HG03469 (cell line): ENCODE results near the gene SFXN3.

Experiments
- ATAC-seq: cut with Tn5 transposase; IDR thresholded peaks from one replicate; pipeline ENCODE4 v1.9.1; 2021; ENCODE audit warnings: mild to moderate bottlenecking, moderate library complexity, moderate number of reproducible peaks; ENCODE audit not compliant: unreplicated experiment

Gene SFXN3

DNA sequence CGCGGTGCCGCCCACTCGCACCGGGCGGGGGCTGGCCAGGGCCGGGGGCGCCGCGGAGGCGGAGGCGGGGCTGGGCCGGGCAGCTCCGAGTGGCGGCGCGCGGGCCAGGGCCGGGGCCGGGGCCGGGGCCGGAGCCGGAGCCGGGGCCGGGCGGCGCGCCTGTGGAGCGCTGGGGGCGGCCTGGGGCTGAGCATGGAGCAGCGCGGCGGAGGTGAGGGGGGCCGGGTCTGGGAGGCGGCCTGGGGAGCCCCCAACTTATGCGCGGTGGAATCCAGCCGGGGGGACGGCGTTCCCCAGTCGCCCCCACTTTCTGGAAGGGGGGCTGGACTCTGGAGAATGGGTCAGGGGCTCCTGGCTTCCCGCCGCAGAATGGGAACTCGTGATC lies 31.3 kb upstream of the SFXN3 start, which contains the start of gene LZTS2:
LZTS2 (plus strand) TSS at position 67 of the 385 bp plus-strand sequence. CDS start 2,731 bp downstream, outside the sequence.
- ATAC-seq: no peak

DNA sequence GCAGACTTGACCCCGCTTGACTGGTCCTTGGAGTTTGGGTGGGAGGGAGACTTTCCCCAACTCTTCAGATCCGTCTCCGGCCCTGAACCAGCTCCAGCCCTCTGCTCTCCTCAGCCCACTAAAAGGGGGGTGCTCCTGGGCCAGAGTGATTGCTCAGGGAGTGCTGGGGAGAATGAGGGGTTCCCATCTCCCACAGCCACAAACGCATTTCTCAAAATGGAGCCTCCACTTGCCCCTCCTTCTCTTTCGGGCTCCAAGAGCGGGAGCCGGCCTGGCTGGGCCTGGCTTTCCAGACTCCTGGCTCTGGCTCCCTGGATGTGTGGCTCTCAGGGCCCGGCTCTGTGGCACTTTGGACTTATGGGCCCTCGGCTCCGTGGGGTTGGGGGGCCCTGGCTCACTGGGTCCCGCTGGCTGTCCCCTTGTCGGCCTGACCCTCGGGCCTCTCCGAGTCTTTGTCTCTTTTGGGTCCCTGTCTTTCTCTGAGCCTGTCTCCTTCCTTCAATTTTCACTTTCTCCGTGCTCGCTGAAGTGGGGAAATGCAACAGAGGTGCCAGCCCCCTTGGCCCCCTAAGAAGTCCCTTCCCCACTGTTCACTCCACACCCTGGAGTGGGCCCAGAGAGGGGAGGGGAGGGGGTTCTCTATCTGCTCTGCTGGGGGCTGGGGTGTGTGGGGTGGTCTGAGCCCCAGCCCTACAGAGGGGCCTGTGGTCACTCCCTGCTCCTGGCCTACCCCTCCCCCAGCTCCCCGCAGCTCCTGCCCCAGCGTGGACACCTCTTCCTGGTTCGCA lies 30.7 kb upstream of the SFXN3 start:
- ATAC-seq: no peak

DNA sequence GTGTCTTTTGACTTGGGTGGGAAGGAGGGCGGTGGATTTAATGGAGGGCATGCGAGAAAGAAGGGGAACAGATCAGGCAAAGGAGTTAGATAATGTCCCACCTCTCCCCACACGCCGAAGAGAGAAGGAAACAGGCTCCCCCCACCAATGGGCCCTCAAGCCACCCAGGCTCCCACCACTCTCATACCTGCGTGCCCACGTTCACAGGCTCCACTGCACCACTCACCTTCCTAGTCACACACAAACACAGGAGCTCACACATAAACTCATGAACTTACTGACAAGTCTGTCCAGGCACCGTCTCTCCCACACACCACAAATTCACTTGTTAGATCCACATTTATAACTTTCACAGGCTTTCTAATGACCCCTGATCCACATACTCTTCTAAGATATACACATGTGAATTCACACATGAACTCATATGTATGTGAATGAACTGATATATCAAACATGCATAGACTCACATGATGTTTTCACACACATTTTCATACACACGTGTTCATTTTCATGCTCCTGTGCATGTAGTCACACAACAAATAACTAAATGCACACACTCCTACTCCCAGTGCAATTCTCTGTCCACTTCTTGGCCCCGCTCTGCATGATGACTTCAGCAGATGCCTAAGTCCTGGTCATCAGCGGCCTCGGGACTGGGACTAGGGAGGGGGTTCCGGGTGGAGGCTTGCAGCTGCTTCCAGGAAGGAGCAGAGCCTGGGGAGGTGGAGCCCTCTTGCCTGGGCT lies 29.9 kb upstream of the SFXN3 start:
- ATAC-seq: no peak

GRCh38 chr10:101001659-101002035 lies 29.4 kb upstream of the SFXN3 start:
- no peak for ATAC-seq

GRCh38 chr10:101002456-101002855 lies 28.6 kb upstream of the SFXN3 start:
- ATAC-seq: no peak

DNA sequence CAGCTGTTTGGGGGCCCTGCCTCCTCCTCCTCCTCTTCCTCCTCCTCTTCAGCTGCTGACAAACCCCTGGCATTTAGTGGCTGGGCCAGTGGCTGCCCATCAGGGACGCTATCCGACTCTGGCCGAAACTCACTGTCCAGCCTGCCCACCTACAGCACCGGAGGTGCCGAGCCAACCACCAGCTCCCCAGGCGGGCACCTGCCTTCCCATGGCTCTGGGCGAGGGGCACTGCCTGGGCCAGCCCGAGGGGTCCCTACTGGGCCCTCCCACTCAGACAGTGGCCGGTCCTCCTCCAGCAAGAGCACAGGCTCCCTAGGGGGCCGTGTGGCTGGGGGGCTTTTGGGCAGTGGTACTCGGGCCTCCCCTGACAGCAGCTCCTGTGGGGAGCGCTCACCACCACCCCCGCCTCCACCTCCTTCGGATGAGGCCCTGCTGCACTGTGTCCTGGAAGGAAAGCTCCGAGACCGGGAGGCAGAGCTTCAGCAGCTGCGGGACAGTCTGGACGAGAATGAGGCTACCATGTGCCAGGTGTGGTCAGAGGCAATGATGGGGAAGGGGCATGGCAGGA lies 27.3 kb upstream of the SFXN3 start:
- no peak for ATAC-seq

- ATAC-seq: no peak
Measured at GRCh38 chr10:101005361-101005760, 25.7 kb upstream of the SFXN3 start.

DNA sequence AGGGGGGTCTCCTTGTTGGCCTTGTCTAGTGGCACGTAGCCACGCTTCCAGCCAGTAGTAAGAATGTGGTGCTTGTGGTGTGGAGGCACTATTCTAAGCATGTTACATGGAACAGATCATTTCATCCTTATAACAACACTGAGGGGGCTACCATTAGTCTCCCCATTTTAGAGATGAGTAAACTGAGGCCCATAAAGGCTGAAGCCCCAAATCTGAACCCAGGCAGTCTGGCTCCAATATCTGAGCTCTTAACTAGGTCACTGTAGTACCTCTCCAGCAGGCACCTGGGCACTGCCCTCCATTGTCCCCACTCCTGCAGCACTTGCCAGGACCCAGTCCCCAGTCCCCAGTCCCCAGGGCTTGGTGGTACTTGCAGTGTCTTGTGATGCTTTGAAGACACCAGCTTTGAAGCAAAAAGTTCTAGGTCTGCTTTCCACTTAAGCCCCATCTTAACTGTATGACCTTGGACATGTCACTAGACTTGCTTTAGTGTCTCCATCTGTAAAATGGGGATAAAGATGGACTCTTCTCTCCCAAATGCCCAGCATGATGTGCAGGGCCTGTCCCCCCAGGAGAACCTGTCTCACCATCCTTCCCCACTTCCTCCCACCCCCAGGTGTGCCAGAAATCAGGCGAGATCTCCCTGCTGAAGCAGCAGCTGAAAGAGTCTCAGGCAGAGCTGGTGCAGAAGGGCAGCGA lies 25.0 kb upstream of the SFXN3 start:
- no peak for ATAC-seq

DNA sequence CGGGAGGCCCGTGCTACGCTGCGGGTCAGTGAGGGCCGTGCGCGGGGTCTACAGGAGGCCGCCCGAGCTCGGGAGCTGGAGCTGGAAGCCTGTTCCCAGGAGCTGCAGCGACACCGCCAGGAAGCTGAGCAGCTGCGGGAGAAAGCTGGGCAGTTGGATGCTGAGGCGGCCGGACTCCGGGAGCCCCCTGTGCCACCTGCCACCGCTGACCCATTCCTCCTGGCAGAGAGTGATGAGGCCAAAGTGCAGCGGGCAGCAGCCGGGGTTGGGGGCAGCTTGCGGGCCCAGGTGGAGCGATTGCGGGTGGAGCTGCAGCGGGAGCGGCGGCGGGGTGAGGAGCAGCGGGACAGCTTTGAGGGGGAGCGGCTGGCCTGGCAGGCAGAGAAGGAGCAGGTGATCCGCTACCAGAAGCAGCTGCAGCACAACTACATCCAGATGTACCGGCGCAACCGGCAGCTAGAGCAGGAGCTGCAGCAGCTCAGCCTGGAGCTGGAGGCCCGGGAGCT lies 24.4 kb upstream of the SFXN3 start:
- no peak for ATAC-seq

DNA sequence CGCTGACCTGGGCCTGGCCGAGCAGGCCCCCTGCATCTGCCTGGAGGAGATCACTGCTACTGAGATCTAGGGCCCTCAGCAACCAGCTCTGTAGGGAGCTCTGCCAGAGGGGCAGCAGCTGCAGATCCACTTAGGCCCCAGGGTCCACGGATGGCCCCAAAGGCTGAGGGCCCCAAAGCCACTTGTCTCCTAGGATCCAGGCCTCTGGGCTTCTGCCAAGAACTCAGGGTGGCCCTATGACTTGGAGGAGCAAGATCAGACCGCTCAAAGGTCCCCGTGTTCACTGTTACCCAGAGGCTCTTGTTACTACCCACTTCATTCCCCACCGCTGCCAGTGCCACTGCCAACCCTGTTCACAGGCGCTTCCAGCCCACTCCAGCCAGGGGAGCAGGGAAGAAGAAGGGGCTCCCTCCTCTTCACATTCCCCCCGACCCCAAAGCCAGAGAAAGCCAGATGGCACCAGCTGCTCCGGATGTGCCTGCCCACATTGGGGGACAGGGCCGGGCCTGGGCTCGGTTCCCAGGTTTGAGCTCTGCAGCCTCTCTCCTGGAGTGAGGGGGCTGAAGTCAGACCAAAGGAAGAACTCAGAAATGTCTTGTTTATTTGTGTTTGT lies 23.8 kb upstream of the SFXN3 start:
- no peak for ATAC-seq

DNA sequence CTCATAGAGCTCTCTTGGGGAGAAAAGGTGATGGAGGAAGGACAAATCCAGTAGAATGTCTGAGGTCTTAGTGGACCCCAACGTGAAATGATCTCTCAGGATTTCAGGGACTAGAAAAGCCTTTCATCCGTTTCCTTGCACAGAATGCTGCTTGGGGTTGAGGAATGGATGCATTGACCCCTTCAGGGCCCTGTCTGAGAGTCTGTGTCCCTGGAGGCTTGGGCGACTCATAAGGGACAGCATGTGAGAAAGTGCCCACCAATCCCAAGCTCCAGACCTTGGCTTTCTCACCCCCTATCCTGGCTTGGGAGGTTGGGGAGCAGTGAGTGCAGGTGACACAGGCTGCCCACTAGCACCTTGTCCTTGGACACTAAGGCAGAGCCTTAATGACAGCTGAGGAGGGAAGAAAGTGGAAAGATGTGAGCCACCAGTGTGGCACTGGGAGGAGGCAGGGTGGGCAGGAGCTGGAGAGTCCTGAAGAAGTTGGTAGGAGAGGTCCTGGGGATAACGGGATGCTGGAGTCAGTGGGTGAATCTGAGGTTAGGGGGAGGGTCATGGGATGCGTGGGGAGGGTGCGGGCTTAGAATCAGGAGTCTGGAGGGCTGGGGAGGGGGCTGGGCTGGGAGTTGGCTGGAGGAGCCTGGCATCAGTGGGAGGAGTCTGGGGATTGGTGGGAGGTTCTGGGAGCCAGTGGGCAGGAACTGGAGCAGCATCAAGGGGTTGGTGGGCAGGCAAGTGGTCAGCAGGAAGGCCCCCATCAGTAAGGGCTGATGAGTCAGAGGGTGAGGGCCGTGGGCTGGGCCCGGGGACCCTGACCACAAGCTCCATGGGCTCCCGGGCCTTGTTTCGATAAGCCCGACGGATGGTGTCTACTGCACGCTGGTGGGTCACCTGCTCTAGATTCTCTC lies 22.9 kb upstream of the SFXN3 start:
- no peak for ATAC-seq

DNA sequence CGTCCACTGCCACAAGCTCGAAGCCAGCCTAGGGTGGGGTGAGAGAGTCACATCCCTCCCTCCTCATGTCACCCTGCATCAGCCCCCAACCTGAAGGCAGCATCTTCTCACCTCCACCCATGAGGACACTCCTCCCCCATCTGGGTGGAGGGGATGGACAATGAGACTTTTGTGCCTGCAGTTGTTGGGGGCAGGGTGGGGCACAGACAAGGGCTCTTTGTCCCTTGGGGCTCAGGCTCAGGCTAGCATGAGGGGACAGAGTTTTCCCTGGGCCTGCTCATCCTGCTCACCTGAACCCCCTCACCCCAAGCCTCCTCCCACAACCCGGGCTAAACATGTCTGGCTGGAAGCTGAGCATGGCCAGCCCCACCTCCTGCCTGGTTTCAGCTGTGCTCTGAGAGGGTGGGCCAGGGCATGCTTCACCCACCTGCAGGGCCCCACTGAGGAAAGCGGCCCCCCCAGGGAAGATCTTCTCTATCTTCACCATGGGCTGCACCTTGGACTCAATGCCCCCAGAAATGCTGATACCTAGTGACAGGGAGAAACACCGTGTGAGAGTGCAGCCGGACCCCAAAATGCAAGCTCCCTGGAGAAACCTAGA lies 22.1 kb upstream of the SFXN3 start:
- no peak for ATAC-seq

- no peak for ATAC-seq
Measured at GRCh38 chr10:101010329-101010728, 20.7 kb upstream of the SFXN3 start.

DNA sequence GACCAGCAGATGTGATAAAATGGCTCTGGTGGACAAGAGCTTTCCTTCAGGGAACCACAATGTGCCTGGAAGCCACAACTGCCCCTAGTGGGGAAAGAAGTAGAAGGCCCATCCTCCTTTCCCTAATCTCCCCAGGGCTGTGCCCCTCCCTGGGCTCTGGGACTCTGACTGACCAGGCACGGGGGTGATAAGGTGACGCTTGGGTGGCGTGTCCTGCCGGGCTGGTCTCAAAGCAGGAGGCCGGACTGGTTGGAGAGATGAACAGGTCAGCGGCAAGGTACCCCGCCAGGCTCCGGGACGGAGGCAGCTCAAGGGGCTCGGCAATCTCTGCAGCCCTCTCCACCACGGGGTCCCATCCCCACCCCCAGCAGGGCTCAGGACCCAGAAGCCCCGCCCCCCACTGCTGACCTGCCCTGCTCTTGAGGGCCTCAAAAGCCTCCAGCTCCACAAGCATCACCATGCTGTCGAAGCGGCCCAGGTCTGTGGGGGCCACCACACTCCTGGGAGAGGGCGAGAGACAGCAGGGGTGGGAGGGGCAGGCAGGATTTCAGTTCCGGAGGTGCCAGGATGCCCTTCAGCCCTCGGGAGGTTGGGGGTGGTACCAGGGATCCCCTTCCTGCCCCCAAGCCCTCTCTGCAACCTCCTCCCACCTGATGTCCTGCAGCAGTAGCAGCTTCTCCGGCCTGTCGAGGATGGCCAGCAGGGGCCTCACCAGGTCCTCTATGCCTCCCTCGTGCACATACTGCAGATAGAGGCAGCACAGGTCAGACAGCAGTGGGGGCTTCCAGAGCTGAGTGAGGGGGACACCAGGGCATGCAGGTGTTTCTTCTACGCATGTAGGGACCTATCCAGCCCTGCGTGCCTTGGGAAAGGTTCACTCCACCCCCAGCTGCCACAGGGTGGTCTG lies 19.3 kb upstream of the SFXN3 start:
- no peak for ATAC-seq

DNA sequence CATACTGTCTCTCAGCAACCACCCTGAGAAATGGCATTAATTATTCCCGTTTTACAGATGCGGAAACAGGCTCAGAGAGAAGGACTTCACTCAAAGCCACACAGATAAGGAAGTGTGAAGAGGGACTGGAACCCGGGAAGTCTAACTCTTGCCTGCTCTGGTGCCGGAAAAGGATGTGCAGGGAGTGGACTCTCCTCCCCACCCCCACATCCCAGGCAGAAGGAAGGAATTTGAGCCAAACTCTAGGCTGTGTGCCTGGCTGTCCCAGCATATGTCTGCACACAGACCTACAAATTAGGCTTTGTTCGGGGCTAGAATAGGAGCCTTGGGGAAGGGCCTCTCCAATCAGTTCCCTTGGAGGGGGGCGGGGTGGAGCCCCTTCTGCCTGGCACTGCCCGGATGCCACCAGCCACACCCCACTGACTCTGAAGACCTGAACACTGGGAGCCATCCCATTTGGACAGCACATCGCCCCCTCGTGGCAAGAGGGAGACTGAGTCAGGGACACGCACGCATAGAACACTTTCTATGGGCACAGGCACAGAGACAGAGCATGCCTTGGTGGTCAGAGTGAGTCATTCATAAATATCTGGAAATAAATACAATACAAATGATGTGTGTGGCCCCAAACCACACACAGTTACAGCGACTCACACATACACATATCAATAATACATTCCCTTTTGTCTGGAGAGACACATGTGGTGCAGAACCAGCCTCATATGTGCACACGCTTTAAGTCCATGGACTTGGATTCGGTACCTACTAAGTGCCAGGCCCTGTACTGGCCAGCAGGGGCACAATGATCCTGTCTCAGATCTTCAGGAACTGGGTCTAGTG lies 18.3 kb upstream of the SFXN3 start:
- ATAC-seq: peak; percentile 75

DNA sequence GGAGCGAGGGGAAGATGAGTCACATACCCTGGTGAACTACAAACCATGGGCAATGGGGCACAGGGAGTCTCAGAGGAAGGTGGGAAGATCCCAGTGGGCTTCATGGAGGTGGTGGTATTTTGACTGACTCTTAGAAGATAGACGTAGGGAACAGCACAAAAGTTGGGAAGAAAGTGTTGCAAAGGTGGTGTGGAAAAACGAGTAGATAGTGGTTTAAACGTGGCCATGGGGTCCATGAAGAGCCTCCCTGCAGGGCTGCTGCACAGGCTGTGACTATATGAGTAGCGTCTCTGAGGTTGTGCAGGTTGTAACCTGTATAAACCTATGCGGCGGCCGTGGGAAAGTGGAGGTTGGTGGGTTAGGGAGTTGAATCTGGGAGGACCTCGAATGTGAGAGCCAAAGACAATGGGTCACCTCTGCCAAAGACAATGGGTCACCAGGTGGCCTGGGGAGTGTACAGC lies 17.6 kb upstream of the SFXN3 start:
- ATAC-seq: no peak

GRCh38 chr10:101014230-101014884 lies 16.7 kb upstream of the SFXN3 start:
- no peak for ATAC-seq
